ENCODE data around the gene IRX6.

Gene IRX6

DNA sequence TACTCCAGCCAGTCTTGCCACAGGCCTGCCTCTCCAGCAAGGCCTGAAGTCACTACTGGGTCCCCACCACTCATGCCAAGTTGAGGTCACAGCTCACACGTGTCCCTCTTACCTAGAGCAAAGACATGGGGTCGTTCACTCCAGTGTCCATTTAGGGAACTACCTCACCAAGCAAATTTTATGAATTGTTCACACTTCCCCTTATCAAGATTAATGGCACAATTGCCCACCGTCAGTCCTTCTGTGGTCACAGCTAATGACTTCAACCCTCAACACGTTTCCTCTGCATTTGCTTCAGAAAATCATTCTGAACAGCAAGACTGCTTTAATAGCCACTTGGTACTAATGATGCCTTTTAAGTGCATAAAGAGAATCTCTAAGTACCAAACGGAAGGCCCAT is 14.6 kb downstream of the IRX6 start:
- no peak overlapping the region for H3K4me3 ChIP-seq (ENCODE audit: low read depth, low read length)
- TF ChIP-seq, protein P1, sequence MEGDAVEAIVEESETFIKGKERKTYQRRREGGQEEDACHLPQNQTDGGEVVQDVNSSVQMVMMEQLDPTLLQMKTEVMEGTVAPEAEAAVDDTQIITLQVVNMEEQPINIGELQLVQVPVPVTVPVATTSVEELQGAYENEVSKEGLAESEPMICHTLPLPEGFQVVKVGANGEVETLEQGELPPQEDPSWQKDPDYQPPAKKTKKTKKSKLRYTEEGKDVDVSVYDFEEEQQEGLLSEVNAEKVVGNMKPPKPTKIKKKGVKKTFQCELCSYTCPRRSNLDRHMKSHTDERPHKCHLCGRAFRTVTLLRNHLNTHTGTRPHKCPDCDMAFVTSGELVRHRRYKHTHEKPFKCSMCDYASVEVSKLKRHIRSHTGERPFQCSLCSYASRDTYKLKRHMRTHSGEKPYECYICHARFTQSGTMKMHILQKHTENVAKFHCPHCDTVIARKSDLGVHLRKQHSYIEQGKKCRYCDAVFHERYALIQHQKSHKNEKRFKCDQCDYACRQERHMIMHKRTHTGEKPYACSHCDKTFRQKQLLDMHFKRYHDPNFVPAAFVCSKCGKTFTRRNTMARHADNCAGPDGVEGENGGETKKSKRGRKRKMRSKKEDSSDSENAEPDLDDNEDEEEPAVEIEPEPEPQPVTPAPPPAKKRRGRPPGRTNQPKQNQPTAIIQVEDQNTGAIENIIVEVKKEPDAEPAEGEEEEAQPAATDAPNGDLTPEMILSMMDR (IDR thresholded peaks at IDR 0.05; ENCODE audit: control insufficient read depth, extremely low read depth, insufficient read depth) = no peak
- no peak for DNase-seq (ENCODE audit: low read depth)

DNA sequence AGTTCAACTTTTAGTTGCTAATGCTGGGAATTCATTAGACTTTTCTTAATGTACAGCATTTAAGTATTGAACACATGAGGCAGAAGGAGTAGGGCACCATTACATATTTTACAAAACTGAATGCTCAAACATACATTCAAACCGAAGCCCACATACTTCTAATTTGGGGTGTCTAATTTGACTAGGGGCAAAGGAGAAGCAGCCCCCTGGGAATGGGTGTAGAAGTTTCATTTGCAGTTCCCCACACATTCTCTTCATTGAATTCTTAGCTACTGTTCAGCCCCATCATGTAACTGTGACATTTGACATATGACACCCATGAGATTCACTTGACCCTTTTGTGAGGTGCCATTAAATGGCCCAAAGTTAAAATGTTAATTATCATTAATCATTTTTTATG is 16.4 kb downstream of the IRX6 start:
- DNase-seq (ENCODE audit: low read depth) = no peak
- TF ChIP-seq, protein P1 (IDR thresholded peaks at IDR 0.05; ENCODE audit: control insufficient read depth, extremely low read depth, insufficient read depth) = no peak
- no peak overlapping the region for H3K4me3 ChIP-seq (ENCODE audit: low read depth, low read length)

DNA sequence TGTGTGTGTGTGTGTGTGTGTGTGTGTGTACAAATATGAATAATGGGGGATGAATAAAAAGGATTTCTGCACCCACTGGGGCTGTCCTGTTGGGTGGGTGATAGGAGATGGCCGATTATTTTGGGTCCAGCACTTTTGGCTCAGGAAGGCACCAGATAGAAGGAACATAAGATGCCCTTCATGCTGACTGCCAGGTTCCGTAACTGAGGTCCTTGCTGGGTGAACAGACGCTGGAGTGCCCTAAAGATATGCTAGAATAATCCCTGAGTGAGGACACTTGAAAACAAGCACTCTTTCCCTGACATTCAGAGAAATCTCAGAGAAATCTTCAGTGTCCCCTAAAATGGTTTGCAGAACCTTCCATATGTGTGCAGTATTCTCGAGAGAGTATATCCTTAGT is 17.7 kb downstream of the IRX6 start:
- TF ChIP-seq, protein P1 (IDR thresholded peaks at IDR 0.05; ENCODE audit: control insufficient read depth, extremely low read depth, insufficient read depth) = no peak
- no peak for DNase-seq (ENCODE audit: low read depth)
- no peak overlapping the region for H3K4me3 ChIP-seq (ENCODE audit: low read depth, low read length)

DNA sequence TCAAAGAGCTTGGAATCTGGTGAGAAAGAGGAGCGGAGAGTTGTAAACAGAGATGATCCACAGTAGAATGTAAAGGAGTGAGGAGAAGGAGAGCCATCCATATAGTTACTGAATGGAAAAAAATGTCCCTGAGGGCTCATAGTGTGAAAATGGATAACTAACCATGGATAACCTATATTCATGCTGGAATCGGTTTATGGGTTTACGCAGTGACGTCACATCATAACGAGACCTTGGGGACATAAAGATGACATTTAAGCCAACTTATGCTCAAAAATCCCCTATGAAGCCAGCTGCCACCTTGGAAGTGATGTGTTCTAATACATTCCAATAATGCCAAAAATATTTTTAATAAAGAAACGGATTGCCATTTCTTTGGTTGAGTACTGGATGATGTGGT is 22.5 kb downstream of the IRX6 start:
- DNase-seq (ENCODE audit: low read depth) = no peak
- TF ChIP-seq, protein P1 (IDR thresholded peaks at IDR 0.05; ENCODE audit: control insufficient read depth, extremely low read depth, insufficient read depth) = no peak
- no peak overlapping the region for H3K4me3 ChIP-seq (ENCODE audit: low read depth, low read length)

DNA sequence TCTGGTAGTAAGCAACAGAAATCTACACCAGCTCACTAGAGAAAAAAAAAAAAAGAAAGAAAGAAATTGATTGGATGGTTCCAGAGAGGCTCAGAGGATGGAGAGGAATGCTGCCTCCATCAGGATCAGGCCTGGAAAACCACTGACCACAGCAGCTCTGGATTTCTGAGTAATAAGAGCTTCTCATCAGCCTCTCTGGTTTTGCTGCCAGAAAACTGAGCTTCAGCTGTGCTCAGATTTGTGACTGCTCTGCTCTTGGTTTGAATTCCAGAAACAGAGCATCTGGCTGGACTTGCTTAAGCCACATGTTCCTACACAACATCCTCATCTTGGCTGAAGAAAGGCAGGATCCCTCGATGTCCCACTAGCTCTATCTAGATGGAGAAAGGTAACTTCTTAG is 25.9 kb downstream of the IRX6 start:
- H3K4me3 ChIP-seq (ENCODE audit: low read depth, low read length) = no peak overlapping the region
- TF ChIP-seq, protein P1 (IDR thresholded peaks at IDR 0.05; ENCODE audit: control insufficient read depth, extremely low read depth, insufficient read depth) = no peak
- DNase-seq (ENCODE audit: low read depth) = no peak

DNA sequence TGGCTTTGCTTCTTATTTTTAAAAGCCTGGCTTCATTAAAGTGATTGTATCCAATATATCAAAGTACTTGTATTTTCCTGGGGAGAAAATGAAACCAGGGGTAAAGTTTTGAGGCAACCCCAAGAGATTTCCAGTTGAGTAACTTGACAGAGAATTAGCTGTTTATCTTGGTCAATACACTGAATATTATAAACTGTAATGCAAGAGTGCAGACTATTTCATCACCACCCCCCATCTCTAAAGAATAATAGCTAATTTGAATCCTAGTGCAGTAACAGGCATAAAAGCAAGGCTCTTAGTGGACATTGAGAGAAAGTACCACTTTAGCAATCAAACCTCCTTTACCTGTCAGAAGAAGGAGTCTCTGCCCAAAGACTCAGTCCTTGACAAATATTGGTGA is 27.0 kb downstream of the IRX6 start:
- no peak overlapping the region for H3K4me3 ChIP-seq (ENCODE audit: low read depth, low read length)
- no peak for DNase-seq (ENCODE audit: low read depth)
- TF ChIP-seq, protein P1 (IDR thresholded peaks at IDR 0.05; ENCODE audit: control insufficient read depth, extremely low read depth, insufficient read depth) = no peak

DNA sequence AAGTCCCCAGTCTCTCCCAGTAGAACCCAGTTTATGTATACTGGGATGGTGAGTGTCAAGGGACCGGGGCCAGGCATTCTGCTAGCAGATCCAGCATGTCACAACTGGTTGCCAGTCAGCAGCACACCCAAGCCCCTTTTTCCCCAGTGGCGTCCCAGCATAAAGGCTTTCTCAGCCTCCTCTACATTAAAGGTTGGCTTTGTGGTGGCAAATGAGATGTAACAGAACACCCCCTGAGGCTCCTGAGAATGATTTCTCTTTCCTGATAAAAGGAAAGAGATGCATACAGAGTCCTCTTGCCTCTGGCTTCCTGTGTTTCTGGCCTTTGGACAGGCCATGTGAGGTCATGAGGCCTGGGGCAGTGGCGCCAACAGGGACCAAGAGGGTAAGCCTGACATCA is 27.9 kb downstream of the IRX6 start:
- H3K4me3 ChIP-seq (ENCODE audit: low read depth, low read length) = no peak overlapping the region
- TF ChIP-seq, protein P1 (IDR thresholded peaks at IDR 0.05; ENCODE audit: control insufficient read depth, extremely low read depth, insufficient read depth) = no peak
- DNase-seq (ENCODE audit: low read depth) = no peak

All from LNCaP clone FGC (cell line).